Spleen (tissue), 7 donors: ENCODE measurements around the gene BSND.

ENCODE experiments used
- POLR2A ChIP-seq, 3 donors: fragments of 450-650 bp; IDR thresholded peaks; one replicate each; pipeline ENCODE4 v1.5.1; 2017; ENCODE audit warnings: antibody characterized with exemption in 3 of 3, mild to moderate bottlenecking in 1 of 3
- POLR2AphosphoS5 ChIP-seq, 3 donors: sonication (generic); formaldehyde crosslinking; IDR thresholded peaks; one replicate each; pipeline ENCODE4 v1.5.1; 2017; ENCODE audit warnings: antibody characterized with exemption in 3 of 3
- TF ChIP-seq, protein P1 (sequence below), 11 experiments: fragments of 200-600 bp in 7 of 11; fragments of 450-650 bp in 4 of 11; sonication (generic) in 4 of 11; IDR thresholded peaks in 8 of 11; conservative IDR thresholded peaks in 3 of 11; 1 replicate in 7 of 11; 2 replicates in 4 of 11; pipeline versions ENCODE4 v1.4.0 to v1.8.0; 2016 to 2021; ENCODE audit warnings: antibody characterized with exemption in 11 of 11, inconsistent platforms in 4 of 11, mild to moderate bottlenecking in 1 of 11
- donor health status: DM: no; HTN: no; CAD: no; lungs with moderate emphysema.
- donor health status: DM: no; HTN: no; CAD: no.
- donor health status: DM: no; HTN: no; CAD: no.

DNA sequence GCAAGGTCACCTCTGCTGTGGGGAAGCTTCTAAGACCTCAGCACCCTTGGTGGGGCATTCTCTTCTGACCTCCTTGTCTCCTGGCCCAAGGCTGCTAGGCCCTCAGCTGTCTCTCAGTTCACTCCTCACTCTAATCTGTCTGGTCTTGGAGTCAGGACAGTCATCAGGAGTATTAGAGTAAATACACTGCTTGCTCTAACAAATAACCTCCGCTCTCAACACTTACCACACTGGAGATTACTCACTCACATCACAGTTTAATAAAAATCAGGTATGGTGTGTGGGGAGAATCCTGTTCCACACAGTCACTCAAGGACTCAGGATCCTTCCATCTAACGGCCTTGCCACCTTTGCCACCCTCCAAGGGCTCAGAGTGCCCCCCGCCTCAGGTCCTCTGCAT, 44.9 kb upstream of the BSND start:
- TF ChIP-seq, protein P1, sequence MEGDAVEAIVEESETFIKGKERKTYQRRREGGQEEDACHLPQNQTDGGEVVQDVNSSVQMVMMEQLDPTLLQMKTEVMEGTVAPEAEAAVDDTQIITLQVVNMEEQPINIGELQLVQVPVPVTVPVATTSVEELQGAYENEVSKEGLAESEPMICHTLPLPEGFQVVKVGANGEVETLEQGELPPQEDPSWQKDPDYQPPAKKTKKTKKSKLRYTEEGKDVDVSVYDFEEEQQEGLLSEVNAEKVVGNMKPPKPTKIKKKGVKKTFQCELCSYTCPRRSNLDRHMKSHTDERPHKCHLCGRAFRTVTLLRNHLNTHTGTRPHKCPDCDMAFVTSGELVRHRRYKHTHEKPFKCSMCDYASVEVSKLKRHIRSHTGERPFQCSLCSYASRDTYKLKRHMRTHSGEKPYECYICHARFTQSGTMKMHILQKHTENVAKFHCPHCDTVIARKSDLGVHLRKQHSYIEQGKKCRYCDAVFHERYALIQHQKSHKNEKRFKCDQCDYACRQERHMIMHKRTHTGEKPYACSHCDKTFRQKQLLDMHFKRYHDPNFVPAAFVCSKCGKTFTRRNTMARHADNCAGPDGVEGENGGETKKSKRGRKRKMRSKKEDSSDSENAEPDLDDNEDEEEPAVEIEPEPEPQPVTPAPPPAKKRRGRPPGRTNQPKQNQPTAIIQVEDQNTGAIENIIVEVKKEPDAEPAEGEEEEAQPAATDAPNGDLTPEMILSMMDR (IDR thresholded peaks at IDR 0.05 in 8 of 11, conservative IDR thresholded peaks at IDR 0.05 in 3 of 11): no peak
- TF ChIP-seq POLR2A (IDR thresholded peaks at IDR 0.05) (no peak), POLR2AphosphoS5 (IDR thresholded peaks at IDR 0.05) (no peak)
